ENCODE measurements around the gene IFITM10. TPM values are rescaled to one million over a fixed set of nuclear protein-coding genes. Genes with fewer than 3 reads are reported as not detected.

Gene IFITM10
- total RNA-seq, 2 experiments from 2014 or later = 0.27 to 0.29 TPM

DNA sequence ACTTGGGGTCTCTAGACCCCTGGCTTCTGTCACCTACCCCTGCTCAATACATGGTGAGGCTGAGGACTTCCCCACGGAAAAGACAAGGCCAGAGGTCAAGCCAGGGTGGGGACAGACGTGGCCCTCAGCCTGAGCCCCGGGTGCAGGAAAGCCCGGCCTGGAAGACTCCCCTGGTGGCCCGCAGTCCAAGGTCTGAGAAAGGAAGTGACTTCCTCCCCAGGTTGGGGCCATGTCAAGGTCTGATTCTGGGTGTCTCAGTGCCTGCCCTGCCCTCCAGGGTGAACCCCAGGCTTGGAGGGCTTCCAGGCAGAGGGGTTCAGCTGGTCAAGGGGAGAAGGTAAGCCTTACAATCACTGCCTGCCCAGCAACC is 9.4 kb upstream of the IFITM10 start:
- H3K4me3 Mint-ChIP-seq = no peak overlapping the region
- intact Hi-C loops (cut with micrococcal nuclease) = loop anchor here (2.0 kb wide), 1 partner anchor 13 kb away; no protein-coding TSS in a partner anchor
- H3K9me3 Mint-ChIP-seq = no peaks in the 10 kb centered on the region
- peaks cover 62% of the 10 kb centered on the region for H3K4me1 Mint-ChIP-seq (ENCODE audit: low read depth)
- ChIA-PET CTCF (no interaction called here), POLR2A (no interaction called here)
- DNase-seq = no peak
- H3K27me3 Mint-ChIP-seq = no peaks in the 10 kb centered on the region
- peaks cover 4% of the 10 kb centered on the region for H3K36me3 Mint-ChIP-seq
- no peak overlapping the region for H3K27ac Mint-ChIP-seq

DNA sequence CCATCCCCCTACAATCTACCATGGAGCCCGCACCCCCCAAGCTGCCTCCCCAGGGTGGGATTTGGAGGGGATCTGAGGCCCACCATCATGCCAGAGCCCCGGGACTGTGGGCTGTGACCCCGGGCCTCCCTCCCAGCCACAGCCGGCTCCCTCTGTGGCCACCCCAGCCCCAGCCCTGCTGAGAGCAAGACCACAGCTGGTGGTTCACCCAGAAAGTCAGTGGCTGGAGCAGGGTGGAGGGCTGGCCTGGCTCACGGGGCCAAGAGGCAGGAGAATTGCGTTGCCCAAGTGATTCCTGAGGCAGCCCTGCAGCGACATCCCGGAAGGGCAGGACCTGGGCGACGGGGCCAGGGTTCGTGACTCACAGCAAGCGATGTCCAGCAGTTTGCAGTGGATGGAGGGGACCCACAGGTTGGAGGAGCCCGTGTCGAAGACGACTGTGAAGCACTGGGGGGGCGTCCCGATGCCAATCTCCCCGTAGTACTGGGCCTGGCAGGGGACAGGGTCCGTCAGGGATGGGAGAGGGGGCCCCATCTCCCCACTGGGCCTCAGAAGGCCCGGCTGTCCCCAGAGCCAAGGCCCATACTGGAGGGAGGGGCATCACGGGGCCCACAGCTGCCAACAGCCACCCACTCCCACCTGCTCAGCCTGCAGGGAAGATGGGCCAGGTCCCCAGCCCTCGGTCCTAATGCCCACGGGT is 8.9 kb upstream of the IFITM10 start:
- H3K4me3 Mint-ChIP-seq = no peak overlapping the region
- H3K9me3 Mint-ChIP-seq = no peaks in the 10 kb centered on the region
- peaks cover 59% of the 10 kb centered on the region for H3K4me1 Mint-ChIP-seq (ENCODE audit: low read depth)
- ChIA-PET POLR2A (no interaction called here), CTCF (no interaction called here)
- H3K27me3 Mint-ChIP-seq = no peaks in the 10 kb centered on the region
- DNase-seq = no peak
- peaks cover 5% of the 10 kb centered on the region for H3K36me3 Mint-ChIP-seq
- peak overlapping the region; percentile 83 for H3K27ac Mint-ChIP-seq
- intact Hi-C loops (cut with micrococcal nuclease) = loop anchor here (2.0 kb wide), 1 partner anchor 14 kb away; no protein-coding TSS in a partner anchor

DNA sequence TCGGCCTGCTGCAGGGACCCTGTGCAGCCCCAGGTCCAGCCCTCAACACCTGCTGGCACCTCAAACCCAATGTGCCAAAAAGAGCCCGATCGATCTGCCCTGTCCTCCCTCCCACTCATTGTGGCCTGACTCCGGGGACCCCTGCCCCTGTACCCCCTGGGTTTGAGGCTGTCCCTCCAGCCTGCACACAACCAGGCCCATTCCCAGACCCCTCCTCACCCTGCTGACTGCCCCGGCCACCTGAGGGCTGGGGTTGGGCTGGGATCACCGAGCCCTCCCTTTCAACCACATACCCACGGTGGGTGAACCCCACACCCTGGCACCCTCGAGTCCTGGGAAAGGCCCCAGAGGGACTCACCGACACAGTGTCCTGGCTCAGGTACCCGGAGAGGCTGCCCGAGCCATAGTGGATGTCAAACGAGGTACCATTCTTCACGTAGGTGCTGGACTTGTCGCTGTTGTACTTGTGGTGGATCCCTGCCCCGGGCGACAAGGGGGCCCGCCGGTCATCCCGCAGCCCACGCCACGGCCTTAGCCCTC is 8.3 kb upstream of the IFITM10 start:
- Mint-ChIP-seq H3K27me3 (no peaks in the 10 kb centered on the region), H3K36me3 (peaks cover 5% of the 10 kb centered on the region), H3K27ac (peak overlapping the region; percentile 83), H3K4me1 (ENCODE audit: low read depth) (peaks cover 57% of the 10 kb centered on the region), H3K4me3 (no peak overlapping the region), H3K9me3 (no peaks in the 10 kb centered on the region)
- DNase-seq = no peak
- POLR2A ChIA-PET = interaction anchor here (1.6 kb wide), 1 partner anchor 14 kb away, joined by 4 read pairs; no protein-coding TSS in a partner anchor
- CTCF ChIA-PET = interaction anchor here (2.6 kb wide), 1 partner anchor 65 kb away, joined by 11 read pairs; no protein-coding TSS in a partner anchor
- intact Hi-C loops (cut with micrococcal nuclease) = loop anchor here (2.0 kb wide), 1 partner anchor 14 kb away; no protein-coding TSS in a partner anchor

DNA sequence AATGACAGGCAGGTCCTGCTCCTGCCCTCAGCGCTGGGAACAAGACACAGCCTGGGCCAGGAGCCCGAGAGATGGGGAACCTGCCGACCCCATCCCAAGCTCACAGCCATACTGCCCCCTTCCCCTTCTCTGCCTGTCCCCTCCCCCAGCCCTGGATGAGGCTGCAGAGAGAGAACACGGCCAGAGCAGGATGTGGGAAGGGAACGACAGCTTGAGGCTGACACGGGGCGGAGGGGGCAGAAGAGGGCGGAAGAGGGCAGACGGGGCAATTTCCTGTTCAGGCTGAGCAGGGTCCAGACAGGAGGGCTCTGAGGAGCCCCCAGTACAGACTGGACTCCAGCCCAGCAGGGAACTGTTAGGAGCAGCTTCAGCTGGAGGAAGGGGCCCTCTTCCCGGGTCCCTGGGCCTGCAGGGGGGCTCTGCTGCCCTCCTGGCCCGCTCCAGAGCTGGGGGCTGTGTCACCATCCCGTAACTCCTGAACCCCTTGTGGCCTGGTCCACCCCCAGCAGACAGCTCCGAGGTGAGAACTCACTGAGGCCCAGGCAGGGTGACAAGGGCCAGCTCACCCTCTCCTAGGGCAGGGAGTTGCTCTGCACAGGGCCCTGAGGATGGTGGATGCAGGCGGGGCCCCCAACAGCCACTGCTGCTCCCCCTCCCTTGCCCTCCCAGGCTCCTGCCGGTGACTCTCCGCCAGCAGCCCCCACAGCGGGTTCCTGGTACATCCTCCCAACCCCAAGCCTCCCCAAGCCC is 7.6 kb upstream of the IFITM10 start:
- intact Hi-C loops (cut with micrococcal nuclease) = loop anchor here (2.0 kb wide), 1 partner anchor 15 kb away; no protein-coding TSS in a partner anchor
- Mint-ChIP-seq H3K27me3 (no peaks in the 10 kb centered on the region), H3K9me3 (no peaks in the 10 kb centered on the region), H3K36me3 (peaks cover 8% of the 10 kb centered on the region), H3K4me1 (ENCODE audit: low read depth) (peaks cover 57% of the 10 kb centered on the region), H3K4me3 (peak overlapping the region; percentile 49), H3K27ac (peak overlapping the region; percentile 83)
- CTCF ChIA-PET = interaction anchor here (0.8 to 2.6 kb wide), 2 partner anchors 64 to 75 kb away, joined by 3 to 11 read pairs; no protein-coding TSS in a partner anchor
- DNase-seq = peak; percentile 76
- POLR2A ChIA-PET = interaction anchor here (1.6 kb wide), 1 partner anchor 15 kb away, joined by 4 read pairs; no protein-coding TSS in a partner anchor

- no peak for DNase-seq
- H3K9me3 Mint-ChIP-seq = no peaks in the 10 kb centered on the region
- H3K27me3 Mint-ChIP-seq = no peaks in the 10 kb centered on the region
- ChIA-PET CTCF (interaction anchor here (0.8 to 2.6 kb wide), 2 partner anchors 63 to 76 kb away, joined by 3 to 11 read pairs; no protein-coding TSS in a partner anchor), POLR2A (interaction anchor here (0.6 to 1.6 kb wide), 2 partner anchors 16 to 28 kb away, joined by 4 read pairs; no protein-coding TSS in a partner anchor)
- intact Hi-C loops (cut with micrococcal nuclease) = no loop called here
- peak overlapping the region; percentile 76 for H3K27ac Mint-ChIP-seq
- H3K4me1 Mint-ChIP-seq (ENCODE audit: low read depth) = peaks cover 50% of the 10 kb centered on the region
- peaks cover 9% of the 10 kb centered on the region for H3K36me3 Mint-ChIP-seq
- peak overlapping the region; percentile 49 for H3K4me3 Mint-ChIP-seq
Observed at GRCh38 chr11:1756791-1757771, 6.7 kb upstream of the IFITM10 start.

GRCh38 chr11:1755692-1756561 is 5.5 kb upstream of the IFITM10 start:
- ChIA-PET CTCF (interaction anchor here (0.7 to 2.6 kb wide), 2 partner anchors 62 to 125 kb away, joined by 3 to 11 read pairs; no protein-coding TSS in a partner anchor), POLR2A (no interaction called here)
- Mint-ChIP-seq H3K9me3 (no peaks in the 10 kb centered on the region), H3K27ac (no peak overlapping the region), H3K36me3 (peaks cover 9% of the 10 kb centered on the region), H3K27me3 (no peaks in the 10 kb centered on the region), H3K4me1 (ENCODE audit: low read depth) (peaks cover 40% of the 10 kb centered on the region), H3K4me3 (no peak overlapping the region)
- intact Hi-C loops (cut with micrococcal nuclease) = no loop called here
- no peak for DNase-seq

DNA sequence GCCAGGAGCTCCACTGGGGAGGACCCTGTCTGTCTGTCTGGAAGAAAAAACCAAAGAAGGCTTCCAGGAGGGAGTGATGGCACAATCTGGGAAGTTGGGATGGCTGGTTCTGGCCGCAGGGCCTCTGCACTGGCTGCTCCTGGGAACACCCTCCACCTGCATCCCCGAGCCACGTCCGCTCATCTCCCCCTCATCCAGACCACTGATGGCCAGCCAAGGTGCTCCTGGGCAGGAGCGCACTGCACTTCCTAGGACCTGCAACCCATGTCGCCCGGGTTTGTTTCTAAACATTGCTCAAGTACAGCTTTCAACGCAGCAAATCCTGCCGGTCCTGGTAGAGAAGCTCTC is 4.9 kb upstream of the IFITM10 start:
- CTCF ChIA-PET = no interaction called here
- Mint-ChIP-seq H3K4me3 (no peak overlapping the region), H3K9me3 (no peaks in the 10 kb centered on the region), H3K4me1 (ENCODE audit: low read depth) (peaks cover 43% of the 10 kb centered on the region), H3K27me3 (peaks cover 3% of the 10 kb centered on the region), H3K36me3 (peaks cover 9% of the 10 kb centered on the region), H3K27ac (no peak overlapping the region)
- intact Hi-C loops (cut with micrococcal nuclease) = no loop called here
- DNase-seq = no peak
- POLR2A ChIA-PET = no interaction called here

DNA sequence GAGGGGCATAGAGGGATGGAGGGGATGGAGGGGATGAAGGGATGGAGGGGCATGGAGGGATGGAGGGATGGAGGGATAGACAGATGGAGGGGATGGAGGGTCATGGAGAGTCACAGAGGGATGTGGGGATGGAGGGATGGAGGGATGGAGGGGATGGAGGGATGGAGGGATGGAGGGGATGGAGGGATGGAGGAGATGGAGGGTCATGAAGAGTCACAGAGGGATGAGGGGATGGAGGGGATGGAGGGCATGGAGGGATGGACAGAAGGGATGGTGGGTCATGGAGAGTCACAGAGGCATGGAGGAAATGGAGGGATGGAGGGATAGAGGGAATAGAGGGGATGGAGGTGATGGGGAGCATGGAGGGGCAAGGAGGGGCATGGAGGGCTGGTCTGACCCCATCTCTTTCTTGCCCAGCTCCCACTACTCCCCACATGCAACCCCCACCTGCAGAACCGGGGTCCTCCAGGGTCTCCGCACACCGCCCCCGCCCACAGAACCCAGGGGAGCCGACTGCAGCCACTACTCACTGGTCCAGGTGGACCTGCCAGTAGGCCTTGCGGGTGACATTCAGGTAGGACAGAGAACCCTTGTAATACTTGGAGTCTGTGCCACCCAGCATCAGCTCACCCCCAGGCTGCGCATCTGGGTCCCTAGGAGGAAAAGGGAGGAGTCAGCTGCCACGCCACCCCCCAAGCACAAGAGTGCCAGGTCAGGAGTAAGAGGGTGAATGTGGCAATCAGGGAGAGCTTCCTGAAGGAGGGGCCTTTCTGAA is 4.2 kb upstream of the IFITM10 start:
- Mint-ChIP-seq H3K36me3 (peaks cover 9% of the 10 kb centered on the region), H3K27ac (no peak overlapping the region), H3K9me3 (no peaks in the 10 kb centered on the region), H3K4me3 (no peak overlapping the region), H3K4me1 (ENCODE audit: low read depth) (peaks cover 46% of the 10 kb centered on the region), H3K27me3 (peaks cover 10% of the 10 kb centered on the region)
- intact Hi-C loops (cut with micrococcal nuclease) = no loop called here
- ChIA-PET POLR2A (no interaction called here), CTCF (no interaction called here)
- DNase-seq = no peak

DNA sequence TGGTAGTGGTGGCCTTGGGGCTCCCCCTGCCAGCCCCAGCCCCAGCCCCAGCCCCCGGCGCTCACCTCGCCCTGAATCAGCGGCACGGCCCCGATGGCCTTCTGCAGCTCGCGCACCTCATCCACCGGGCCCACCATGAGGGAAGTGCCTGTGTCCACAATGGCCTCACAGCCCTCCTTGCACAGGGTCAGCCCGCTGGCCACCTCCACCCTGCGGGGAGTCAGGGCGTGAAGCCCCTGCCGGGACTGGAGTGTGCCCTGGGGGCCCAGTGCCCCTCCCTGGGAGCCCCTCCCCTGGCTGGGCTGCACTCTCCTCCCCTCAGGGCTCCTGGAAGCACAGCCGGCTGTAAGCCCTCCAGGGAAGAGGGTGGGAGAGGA is 3.5 kb upstream of the IFITM10 start:
- Mint-ChIP-seq H3K4me3 (no peak overlapping the region), H3K4me1 (ENCODE audit: low read depth) (peaks cover 46% of the 10 kb centered on the region), H3K36me3 (peaks cover 9% of the 10 kb centered on the region), H3K27me3 (peaks cover 12% of the 10 kb centered on the region), H3K9me3 (no peaks in the 10 kb centered on the region), H3K27ac (no peak overlapping the region)
- intact Hi-C loops (cut with micrococcal nuclease) = no loop called here
- CTCF ChIA-PET = no interaction called here
- DNase-seq = no peak
- POLR2A ChIA-PET = no interaction called here

DNA sequence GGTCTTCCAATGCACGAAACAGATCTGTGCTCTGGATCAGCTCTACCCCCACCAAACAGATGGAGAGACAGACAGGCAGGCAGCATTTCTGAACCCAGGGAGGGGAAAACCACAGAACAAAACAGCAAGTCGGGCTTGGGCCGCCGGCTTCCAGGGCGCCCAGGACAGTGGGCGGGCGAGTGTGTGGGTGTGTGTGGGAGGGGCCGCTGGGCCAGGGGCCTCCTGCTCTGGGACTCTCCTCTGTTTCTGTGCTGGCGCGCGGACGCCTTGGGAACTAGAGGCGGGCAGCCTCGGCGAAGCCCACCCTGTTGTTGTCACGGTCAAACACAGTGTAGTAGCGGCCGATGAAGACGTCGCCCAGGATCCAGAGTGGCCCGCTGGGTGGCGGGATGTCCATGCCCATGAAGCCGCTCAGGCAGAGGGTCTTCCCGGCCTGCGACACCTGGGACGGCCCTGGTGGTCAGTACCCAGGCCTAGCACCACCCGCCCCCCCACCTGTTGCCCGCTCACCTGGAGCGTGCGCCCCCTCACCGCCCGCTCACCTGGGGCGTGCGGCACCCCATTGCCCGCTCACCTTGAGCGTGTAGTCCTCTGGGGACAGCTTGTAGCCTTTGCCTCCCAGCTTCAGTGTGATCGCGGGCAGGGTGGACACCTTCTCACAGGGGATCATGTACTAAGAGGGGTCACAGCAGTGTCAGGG is 3.0 kb upstream of the IFITM10 start:
- H3K27me3 Mint-ChIP-seq = peaks cover 12% of the 10 kb centered on the region
- ChIA-PET POLR2A (no interaction called here), CTCF (no interaction called here)
- intact Hi-C loops (cut with micrococcal nuclease) = no loop called here
- H3K9me3 Mint-ChIP-seq = no peaks in the 10 kb centered on the region
- DNase-seq = no peak
- H3K27ac Mint-ChIP-seq = no peak overlapping the region
- no peak overlapping the region for H3K4me3 Mint-ChIP-seq
- peaks cover 9% of the 10 kb centered on the region for H3K36me3 Mint-ChIP-seq
- peaks cover 41% of the 10 kb centered on the region for H3K4me1 Mint-ChIP-seq (ENCODE audit: low read depth)
